Measurements from ENCODE around the gene ARSA.

ARSA gene

GRCh38 chr22:50604256-50605001 lies 23.5 kb downstream of the ARSA start:
- DNase-seq (ENCODE audit: low spot score): no peak

DNA sequence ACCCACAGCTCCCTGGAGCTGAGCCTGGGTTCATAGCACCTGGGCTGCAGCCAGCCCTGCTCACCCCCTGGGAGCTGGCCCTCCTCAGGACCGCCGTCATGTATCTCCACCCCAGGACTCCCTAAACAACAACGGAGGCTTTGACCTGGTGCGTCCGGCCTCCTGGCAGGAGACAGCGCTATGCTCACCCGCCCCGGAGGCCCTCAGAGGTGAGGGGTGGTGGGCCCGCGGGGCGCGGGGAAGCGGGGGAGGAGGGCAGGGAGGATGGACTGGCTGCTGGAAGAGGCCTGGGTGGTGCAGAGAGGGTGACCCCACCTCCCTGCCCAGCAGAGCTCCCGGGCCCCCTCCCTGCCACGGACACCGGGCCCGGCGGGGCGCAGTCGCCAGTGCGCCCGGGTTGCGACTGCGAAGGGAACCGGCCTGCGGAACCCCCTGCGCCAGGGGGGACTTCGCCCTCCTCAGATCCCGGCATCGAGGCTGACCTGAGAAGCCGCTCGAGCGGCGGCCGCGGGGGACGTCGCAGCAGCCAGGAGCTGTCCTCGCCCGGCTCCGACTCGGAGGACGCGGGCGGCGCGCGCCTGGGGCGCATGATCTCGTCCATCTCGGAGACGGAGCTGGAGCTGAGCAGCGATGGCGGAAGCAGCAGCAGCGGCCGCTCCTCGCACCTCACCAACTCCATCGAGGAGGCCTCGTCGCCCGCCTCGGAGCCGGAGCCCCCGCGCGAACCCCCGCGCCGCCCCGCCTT lies 24.3 kb downstream of the ARSA start:
- no peak for DNase-seq (ENCODE audit: low spot score)

GRCh38 chr22:50602338-50602700 lies 25.6 kb downstream of the ARSA start:
- no peak for DNase-seq (ENCODE audit: low spot score)

DNA sequence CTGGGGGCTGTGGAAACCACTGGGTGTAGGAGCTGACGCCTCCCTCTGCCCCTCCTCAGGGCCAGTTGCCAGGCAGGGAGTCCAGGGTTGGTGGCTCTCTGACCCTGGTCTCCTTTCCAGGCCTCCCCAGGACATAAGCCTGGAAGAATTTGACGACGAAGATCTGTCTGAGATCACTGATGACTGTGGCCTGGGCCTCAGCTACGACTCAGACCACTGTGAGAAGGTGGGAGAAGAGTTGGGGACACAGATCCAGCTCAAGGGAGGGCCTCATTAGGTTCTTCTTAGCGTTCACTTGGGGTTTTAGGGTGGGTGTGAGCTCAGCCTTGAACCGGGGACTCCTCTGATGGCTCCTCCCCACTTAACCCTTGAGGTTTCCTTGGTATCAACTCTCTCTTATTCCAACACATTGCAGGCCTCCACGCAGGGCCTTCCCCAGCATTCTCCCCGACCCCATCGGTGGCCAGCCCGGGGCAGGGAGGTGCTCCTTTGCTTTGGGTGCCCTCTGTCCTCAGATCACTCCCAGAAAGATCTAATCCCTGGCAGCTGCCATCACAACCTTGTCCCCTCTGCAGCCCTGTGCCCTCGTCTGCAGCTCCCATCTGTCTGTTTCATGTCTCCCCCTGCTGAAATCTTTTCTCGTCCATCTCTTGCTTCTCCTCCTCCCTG lies 26.1 kb downstream of the ARSA start:
- no peak for DNase-seq (ENCODE audit: low spot score)

GRCh38 chr22:50600967-50601668 lies 26.8 kb downstream of the ARSA start:
- DNase-seq (ENCODE audit: low spot score): no peak

- peak; percentile 44 for DNase-seq (ENCODE audit: low spot score)
These were observed 27.4 kb downstream of the ARSA start, which contains the start of gene MAPK8IP2 for GRCh38 chr22:50600538-50600937. Gene MAPK8IP2, plus strand, starts transcription at chr22:50600793. Its CDS starts 26 bp downstream, at chr22:50600819.

GRCh38 chr22:50599816-50600455 lies 28.0 kb downstream of the ARSA start:
- DNase-seq (ENCODE audit: low spot score): peak; percentile 90

DNA sequence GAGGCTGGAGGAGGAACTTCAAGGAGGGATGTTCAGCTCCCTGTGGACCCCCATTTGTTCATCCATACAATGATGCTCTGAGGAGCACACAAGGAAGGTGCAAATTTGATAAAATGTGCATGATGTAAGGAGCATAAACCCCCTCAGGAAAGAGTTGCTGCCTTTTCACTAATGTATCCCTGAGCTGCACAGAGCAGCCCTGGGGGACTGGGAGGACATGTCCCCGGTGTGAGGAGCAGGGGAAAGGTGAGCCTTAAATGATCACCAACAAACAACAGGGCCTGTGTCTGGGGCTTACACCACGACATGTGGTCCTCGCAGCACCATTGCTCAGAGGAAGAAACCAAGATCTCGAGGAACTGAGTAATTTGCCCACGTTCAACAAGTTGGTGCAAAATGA lies 30.9 kb downstream of the ARSA start:
- DNase-seq (ENCODE audit: low spot score): no peak

- no peak for DNase-seq (ENCODE audit: low spot score)
These were observed 32.8 kb downstream of the ARSA start for GRCh38 chr22:50595189-50595588.

DNA sequence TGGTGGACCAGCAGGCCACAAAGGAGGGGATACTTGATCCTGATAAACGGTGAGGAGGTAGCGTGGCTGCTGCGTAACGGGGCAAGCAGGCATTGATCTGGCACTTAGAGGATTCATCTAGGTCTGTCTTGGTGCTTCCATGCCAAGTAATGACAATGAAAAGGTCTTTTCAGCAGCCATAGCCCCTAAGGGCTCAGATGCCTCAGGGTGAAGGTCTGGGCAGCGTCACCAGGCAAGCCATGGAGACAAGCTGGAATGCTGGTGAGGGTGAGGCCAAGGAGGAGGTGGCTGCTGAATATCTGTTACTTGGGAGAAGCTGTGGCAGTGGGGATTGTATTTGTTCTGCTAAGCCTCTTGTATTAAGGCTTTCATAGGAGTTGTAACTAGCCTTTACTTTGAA lies 40.5 kb downstream of the ARSA start:
- DNase-seq (ENCODE audit: low spot score): no peak

DNA sequence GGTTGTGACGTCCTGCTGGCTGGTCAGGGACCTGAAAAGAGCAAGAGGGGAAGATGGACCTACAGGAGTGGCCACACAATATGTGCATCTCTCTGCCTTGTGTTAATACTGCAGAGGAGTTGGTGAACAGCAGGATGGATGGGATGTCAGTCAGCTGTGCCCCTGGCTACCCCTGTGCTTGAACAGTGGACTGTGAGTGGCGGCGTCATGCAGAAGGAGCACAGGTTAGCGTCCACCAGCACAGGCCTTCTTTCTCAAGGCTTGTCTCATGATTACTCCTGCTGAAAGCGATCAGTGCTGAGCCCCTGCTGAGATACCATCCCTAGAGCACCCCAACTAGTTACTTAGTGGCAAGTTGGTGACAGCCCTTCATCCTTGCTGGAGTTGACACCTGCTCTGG lies 41.5 kb downstream of the ARSA start:
- DNase-seq (ENCODE audit: low spot score): no peak

- DNase-seq (ENCODE audit: low spot score): no peak
These were observed 42.2 kb downstream of the ARSA start for GRCh38 chr22:50585781-50586180.

DNA sequence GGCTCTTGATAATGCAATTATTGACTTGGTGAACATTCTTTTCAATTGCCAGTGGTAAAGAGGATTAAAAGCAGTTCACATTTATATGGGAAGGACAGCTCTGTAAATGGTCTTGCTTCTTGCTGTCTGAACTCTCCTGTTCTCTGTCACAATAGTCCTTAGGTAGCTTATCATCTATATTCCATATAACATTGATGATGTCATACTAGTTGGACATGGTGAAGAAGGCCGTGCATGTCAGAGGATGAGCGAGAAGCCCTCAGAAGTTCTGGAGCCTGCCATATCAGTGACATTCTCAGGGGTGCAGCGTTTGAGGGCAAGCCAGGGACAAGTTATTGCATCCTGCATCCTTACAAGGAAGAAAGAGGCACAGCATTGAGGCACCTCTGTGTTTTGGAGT lies 42.7 kb downstream of the ARSA start:
- no peak for DNase-seq (ENCODE audit: low spot score)

DNA sequence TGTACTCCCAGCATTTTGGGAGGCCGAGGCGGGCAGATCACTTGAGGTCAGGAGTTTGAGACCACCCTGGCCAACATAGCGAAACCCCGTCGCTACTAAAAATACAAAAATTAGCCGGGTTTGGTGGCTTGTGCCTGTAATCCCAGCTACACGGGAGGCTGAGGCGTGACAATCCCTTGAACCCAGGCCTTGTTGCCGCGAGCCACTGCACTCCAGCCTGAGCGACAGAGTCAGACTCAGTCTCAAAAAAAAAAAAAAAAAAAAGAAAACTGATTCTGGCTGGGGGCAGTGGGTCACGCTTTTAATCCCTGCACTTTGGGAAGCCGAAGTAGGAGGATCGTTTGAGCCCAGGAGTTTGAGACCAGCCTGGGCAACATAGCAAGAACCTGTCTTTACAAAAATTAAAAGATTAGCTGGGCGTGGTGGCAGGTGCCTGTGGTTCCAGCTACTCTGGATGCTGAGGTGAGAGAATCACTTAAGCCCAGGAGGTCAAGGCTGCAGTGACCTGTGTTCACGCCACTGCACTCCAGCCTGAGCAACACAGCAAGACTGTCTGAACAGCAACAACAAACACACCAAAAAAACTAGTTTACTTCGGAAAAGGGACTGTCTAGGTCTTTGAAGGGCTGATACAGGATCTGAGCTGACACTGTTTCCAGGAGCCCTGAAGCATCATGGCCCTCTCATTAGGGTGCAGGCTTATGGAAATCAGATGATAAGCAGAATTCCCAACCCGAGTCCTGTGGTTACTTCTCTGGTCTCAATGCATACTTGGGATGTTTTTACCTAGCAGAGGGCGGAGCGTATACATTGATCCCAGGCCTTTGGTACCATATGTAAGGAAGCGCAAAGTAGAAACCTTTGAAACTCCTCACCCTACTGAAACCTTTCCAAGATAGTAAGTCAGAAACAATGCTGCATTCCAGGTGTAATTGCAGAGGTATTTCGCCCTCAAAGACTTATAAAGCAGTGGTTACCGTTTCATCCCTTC lies 43.6 kb downstream of the ARSA start:
- no peak for DNase-seq (ENCODE audit: low spot score)

GRCh38 chr22:50583294-50583861 lies 44.6 kb downstream of the ARSA start:
- DNase-seq (ENCODE audit: low spot score): no peak

GRCh38 chr22:50582493-50583293 lies 45.3 kb downstream of the ARSA start, which contains the start of gene CHKB:
Gene CHKB, minus strand, starts transcription at chr22:50582849. Its CDS starts 68 bp downstream, at chr22:50582781.
- DNase-seq (ENCODE audit: low spot score): peak; percentile 100

GRCh38 chr22:50581950-50582492 lies 45.9 kb downstream of the ARSA start:
- no peak for DNase-seq (ENCODE audit: low spot score)

GRCh38 chr22:50581031-50581949 lies 46.7 kb downstream of the ARSA start:
- DNase-seq (ENCODE audit: low spot score): no peak
